Measurements from ENCODE around the gene RAP1GAP2.

GRCh38 chr17:2933606-2934005 lies 137.4 kb downstream of the RAP1GAP2 start:
- TF ChIP-seq CTCF (IDR thresholded peaks at IDR 0.05) = no peak
- no peak for TF ChIP-seq POLR2A (IDR thresholded peaks at IDR 0.05)
- no peak for TF ChIP-seq EP300 (IDR thresholded peaks at IDR 0.05)
- no peak for TF ChIP-seq POLR2AphosphoS5 (IDR thresholded peaks at IDR 0.05)

All from sigmoid colon (tissue), 4 donors.